Esophagus (tissue), 2 donors: ENCODE measurements around the gene CYP3A4. TPM values are rescaled to one million over a fixed set of nuclear protein-coding genes. Genes with fewer than 3 reads are reported as not detected.

Source experiments
- H3K27ac ChIP-seq, 2 donors: one replicate each; pipeline ENCODE4 v1.5.1; 2013; ENCODE audit warnings: low read depth in 2 of 2, mild to moderate bottlenecking in 2 of 2, inconsistent platforms in 1 of 2, low read length in 1 of 2, moderate library complexity in 1 of 2
- H3K27me3 ChIP-seq, 2 donors: one replicate each; pipeline ENCODE4 v1.6.1; 2013; ENCODE audit warnings: low read length in 2 of 2, control low read depth in 1 of 2, mild to moderate bottlenecking in 1 of 2; ENCODE audit not compliant: insufficient read depth in 2 of 2, control insufficient read depth in 1 of 2
- H3K36me3 ChIP-seq, 2 donors: one replicate each; pipeline ENCODE4 v1.6.1; 2013; ENCODE audit warnings: low read length in 1 of 2; ENCODE audit not compliant: control insufficient read depth in 2 of 2, insufficient read depth in 2 of 2
- H3K4me1 ChIP-seq, 2 donors: one replicate each; pipeline ENCODE4 v1.6.1; 2013; ENCODE audit warnings: low read length in 1 of 2; ENCODE audit not compliant: control insufficient read depth in 2 of 2, insufficient read depth in 2 of 2
- H3K4me3 ChIP-seq, 2 donors: one replicate each; pipeline ENCODE4 v1.5.1; 2013; ENCODE audit warnings: low read length in 2 of 2, mild to moderate bottlenecking in 2 of 2, low read depth in 1 of 2, moderate library complexity in 1 of 2
- H3K9me3 ChIP-seq, 2 donors: one replicate each; pipeline ENCODE4 v1.6.1; 2013; ENCODE audit warnings: mild to moderate bottlenecking in 2 of 2, low read depth in 1 of 2, low read length in 1 of 2, moderate library complexity in 1 of 2; ENCODE audit not compliant: control insufficient read depth in 2 of 2, insufficient read depth in 1 of 2
- WGBS, 2 donors: extraction: QIAGEN DNeasy Blood & Tissue Kit; methylation state at CpG; one replicate each; pipeline ENCODE4 v1.1.7; 2013; 5-methylcytosine and 5-hydroxymethylcytosine counted together
- polyA plus RNA-seq, 2 donors: library from polyadenylated mRNA; stranded (reverse); fragments of 200-250 nt; gene quantifications; one replicate each; pipeline ENCODE4 v1.2.3, GENCODE V29; 2013
- donor health status: healthy with polysubstance abuse.
- donor health status: Bipolar disorder and iron deficiency.

Gene CYP3A4
- polyA plus RNA-seq = under 1 TPM; 0.16 to 0.20 TPM

DNA sequence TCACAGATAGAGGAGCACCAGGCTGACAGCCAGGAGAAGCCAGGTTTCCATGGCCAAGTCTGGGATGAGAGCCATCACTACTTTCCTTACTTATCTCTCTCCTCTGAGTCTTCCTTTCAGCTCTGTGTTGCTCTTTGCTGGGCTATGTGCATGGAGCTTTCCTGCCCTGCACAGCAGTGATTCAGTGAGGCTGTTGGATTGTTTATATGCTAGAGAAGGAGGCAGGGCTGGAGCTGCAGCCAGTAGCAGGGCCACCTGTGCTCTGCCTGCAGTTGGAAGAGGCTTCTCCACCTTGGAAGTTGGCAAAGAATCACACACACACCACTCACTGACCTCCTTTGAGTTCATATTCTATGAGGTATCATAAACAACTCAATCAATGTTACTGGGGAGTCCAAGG, at the start of gene CYP3A4:
Gene CYP3A4 (minus strand): TSS at position 178 of the 400 bp plus-strand sequence. CDS start 103 bp downstream, at position 75.
- H3K4me1 ChIP-seq = peaks cover 2 to 10% of the 10 kb centered on the region in 2 donors
- no peak within 1 kb of the TSS for H3K27ac ChIP-seq
- H3K9me3 ChIP-seq = no peaks in the 10 kb centered on the region
- no peak within 1 kb of the TSS for H3K4me3 ChIP-seq
- no peaks in the 10 kb centered on the region for H3K36me3 ChIP-seq
- no peaks in the 10 kb centered on the region for H3K27me3 ChIP-seq

- 63 to 71% methylated on average over 8 of the region's 8 CpGs for WGBS, 2 donors
These were observed 49.4 kb upstream of the CYP3A4 start for GRCh38 chr7:99833289-99833877.

GRCh38 chr7:99831595-99831994, 47.6 kb upstream of the CYP3A4 start:
- no peak overlapping the region for H3K4me3 ChIP-seq
- no peaks in the 10 kb centered on the region for H3K27me3 ChIP-seq
- no peak overlapping the region for H3K27ac ChIP-seq
- no peaks in the 10 kb centered on the region for H3K9me3 ChIP-seq
- no peaks in the 10 kb centered on the region for H3K4me1 ChIP-seq
- H3K36me3 ChIP-seq = no peaks in the 10 kb centered on the region

More at GRCh38 chr7:99833289-99833877, 49.4 kb upstream of the CYP3A4 start:
- no peaks in the 10 kb centered on the region for H3K9me3 ChIP-seq
- H3K27ac ChIP-seq = no peak overlapping the region
- H3K4me3 ChIP-seq = no peak overlapping the region
- H3K27me3 ChIP-seq = no peaks in the 10 kb centered on the region
- no peaks in the 10 kb centered on the region for H3K4me1 ChIP-seq
- H3K36me3 ChIP-seq = no peaks in the 10 kb centered on the region

GRCh38 chr7:99829524-99830160, 45.7 kb upstream of the CYP3A4 start:
- no peak overlapping the region for H3K4me3 ChIP-seq
- no peaks in the 10 kb centered on the region for H3K36me3 ChIP-seq
- no peaks in the 10 kb centered on the region for H3K27me3 ChIP-seq
- no peaks in the 10 kb centered on the region for H3K4me1 ChIP-seq
- 55 to 56% methylated on average over 1 of the region's 1 CpG for WGBS, 2 donors
- no peaks in the 10 kb centered on the region for H3K9me3 ChIP-seq
- no peak overlapping the region for H3K27ac ChIP-seq

- Histone ChIP-seq H3K9me3 (no peaks in the 10 kb centered on the region), H3K4me1 (no peaks in the 10 kb centered on the region), H3K4me3 (no peak overlapping the region), H3K36me3 (no peaks in the 10 kb centered on the region), H3K27me3 (no peaks in the 10 kb centered on the region), H3K27ac (no peak overlapping the region)
These were observed 44.8 kb upstream of the CYP3A4 start for GRCh38 chr7:99828811-99829210.

GRCh38 chr7:99827040-99827778, 43.2 kb upstream of the CYP3A4 start:
- no peaks in the 10 kb centered on the region for H3K36me3 ChIP-seq
- no peaks in the 10 kb centered on the region for H3K27me3 ChIP-seq
- H3K4me1 ChIP-seq = no peaks in the 10 kb centered on the region
- no peak overlapping the region for H3K27ac ChIP-seq
- no peak overlapping the region for H3K4me3 ChIP-seq
- H3K9me3 ChIP-seq = peaks cover 0 to 2% of the 10 kb centered on the region in 2 donors
- 69 to 71% methylated on average over 2 of the region's 2 CpGs for WGBS, 2 donors

- Histone ChIP-seq H3K27me3 (no peaks in the 10 kb centered on the region), H3K27ac (no peak overlapping the region), H3K4me1 (no peaks in the 10 kb centered on the region), H3K36me3 (no peaks in the 10 kb centered on the region), H3K4me3 (no peak overlapping the region), H3K9me3 (peaks cover 0 to 2% of the 10 kb centered on the region in 2 donors)
These were observed 41.9 kb upstream of the CYP3A4 start for GRCh38 chr7:99825873-99826272.

GRCh38 chr7:99825452-99825851, 41.5 kb upstream of the CYP3A4 start:
- peaks cover 0 to 2% of the 10 kb centered on the region in 2 donors for H3K9me3 ChIP-seq
- WGBS, 2 donors = 96 to 98% methylated on average over 1 of the region's 1 CpG
- H3K36me3 ChIP-seq = no peaks in the 10 kb centered on the region
- H3K27me3 ChIP-seq = no peaks in the 10 kb centered on the region
- no peak overlapping the region for H3K27ac ChIP-seq
- no peaks in the 10 kb centered on the region for H3K4me1 ChIP-seq
- H3K4me3 ChIP-seq = no peak overlapping the region

DNA sequence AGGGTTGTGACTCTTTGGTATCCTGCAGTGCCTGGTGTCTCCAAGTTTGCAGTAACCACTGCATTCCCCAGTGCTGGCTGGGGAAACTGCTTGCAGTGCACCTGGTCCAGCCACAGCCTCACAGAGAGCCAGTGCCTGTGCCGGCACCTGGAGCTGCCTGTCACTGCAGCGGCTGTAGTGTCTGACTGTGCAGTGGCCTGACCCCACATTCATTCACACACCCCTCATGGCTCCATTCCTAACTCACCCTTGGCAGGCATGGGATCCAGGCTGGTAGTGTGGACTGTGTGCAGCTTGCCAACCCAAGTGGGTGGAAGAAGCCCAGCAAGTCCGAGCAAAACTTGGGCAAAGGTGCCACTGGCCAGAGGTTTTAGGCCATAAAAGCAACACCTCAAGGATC, 40.1 kb upstream of the CYP3A4 start:
- H3K27me3 ChIP-seq = no peaks in the 10 kb centered on the region
- no peak overlapping the region for H3K27ac ChIP-seq
- no peaks in the 10 kb centered on the region for H3K36me3 ChIP-seq
- WGBS, 2 donors = 90 to 94% methylated on average over 3 of the region's 3 CpGs
- peaks cover 0 to 2% of the 10 kb centered on the region in 2 donors for H3K9me3 ChIP-seq
- no peaks in the 10 kb centered on the region for H3K4me1 ChIP-seq
- H3K4me3 ChIP-seq = no peak overlapping the region
